ACC112 (cell line): ENCODE measurements around the gene HCRT.
"Not testable (repeated sequence)": the region's sequence is repeated elsewhere in the genome, so short reads cannot be mapped to it uniquely, and the experiment has no call there.

Experiments used
- H2AFZ ChIP-seq: fragments of 200-600 bp; sonication (generic); one replicate; pipeline ENCODE4 v1.6.0; 2017; ENCODE audit warnings: antibody characterized with exemption, low read length; ENCODE audit not compliant: unreplicated experiment
- H3K27ac ChIP-seq: fragments of 200-600 bp; sonication (generic); 2 replicates; pipeline ENCODE4 v1.5.1; 2014; ENCODE audit warnings: low read depth, mild to moderate bottlenecking, antibody characterized with exemption, low read length, moderate library complexity
- H3K27me3 ChIP-seq: fragments of 200-600 bp; sonication (generic); 2 replicates; pipeline ENCODE4 v1.6.1; 2014; ENCODE audit warnings: mild to moderate bottlenecking, antibody characterized with exemption, low read length, moderate library complexity, mixed read lengths; ENCODE audit not compliant: insufficient read depth
- H3K36me3 ChIP-seq: fragments of 200-600 bp; sonication (generic); 2 replicates; pipeline ENCODE4 v1.6.1; 2016; ENCODE audit warnings: mild to moderate bottlenecking, antibody characterized with exemption, low read length, moderate library complexity, mixed read lengths; ENCODE audit not compliant: insufficient read depth
- H3K4me1 ChIP-seq: fragments of 200-600 bp; sonication (generic); one replicate; pipeline ENCODE4 v1.6.1; 2016; ENCODE audit warnings: low read length, mixed read lengths; ENCODE audit not compliant: insufficient read depth, unreplicated experiment, control insufficient read depth
- H3K4me3 ChIP-seq: fragments of 200-600 bp; sonication (generic); 2 replicates; pipeline ENCODE4 v1.5.1; 2014; ENCODE audit warnings: mild to moderate bottlenecking, low read depth, low read length
- H3K79me2 ChIP-seq: fragments of 200-600 bp; sonication (generic); one replicate; pipeline ENCODE4 v1.6.0; 2016; ENCODE audit warnings: low read length; ENCODE audit not compliant: control insufficient read depth, unreplicated experiment, insufficient read depth

The HCRT gene

GRCh38 chr17:42212382-42212781 is 27.1 kb upstream of the HCRT start:
- Histone ChIP-seq H3K36me3 (peaks cover 10% of the 10 kb centered on the region; the same call in 1 of the 2 replicates), H3K27me3 (no peaks in the 10 kb centered on the region), H3K79me2 (no peaks in the 10 kb centered on the region), H3K4me3 (no peak overlapping the region), H3K4me1 (no peaks in the 10 kb centered on the region), H2AFZ (no peak overlapping the region), H3K27ac (no peak overlapping the region)

- not testable (repeated sequence) for H3K79me2 ChIP-seq, H3K4me3 ChIP-seq, H3K4me1 ChIP-seq, H3K27me3 ChIP-seq, H2AFZ ChIP-seq, H3K27ac ChIP-seq
- H3K36me3 ChIP-seq: peaks cover 10% of the 10 kb centered on the region; the same call in 1 of the 2 replicates
Observed at GRCh38 chr17:42211921-42212341, 26.7 kb upstream of the HCRT start.

GRCh38 chr17:42210046-42210445 is 24.8 kb upstream of the HCRT start:
- Histone ChIP-seq H3K4me1 (no peaks in the 10 kb centered on the region), H3K36me3 (peaks cover 10% of the 10 kb centered on the region; the same call in 1 of the 2 replicates), H3K27me3 (no peaks in the 10 kb centered on the region), H3K27ac (no peak overlapping the region), H3K4me3 (no peak overlapping the region), H2AFZ (no peak overlapping the region), H3K79me2 (no peaks in the 10 kb centered on the region)

GRCh38 chr17:42206153-42206612 is 20.9 kb upstream of the HCRT start:
- not testable (repeated sequence) for H2AFZ ChIP-seq, H3K27me3 ChIP-seq, H3K79me2 ChIP-seq, H3K4me3 ChIP-seq, H3K27ac ChIP-seq, H3K36me3 ChIP-seq
- peaks cover 10% of the 10 kb centered on the region for H3K4me1 ChIP-seq

- Histone ChIP-seq H2AFZ (no peak overlapping the region), H3K27me3 (no peaks in the 10 kb centered on the region), H3K27ac (peak overlapping the region; percentile 50; the same call in 1 of the 2 replicates), H3K36me3 (no peaks in the 10 kb centered on the region), H3K4me3 (no peak overlapping the region), H3K79me2 (no peaks in the 10 kb centered on the region), H3K4me1 (peaks cover 10% of the 10 kb centered on the region)
Observed at GRCh38 chr17:42203354-42203753, 18.1 kb upstream of the HCRT start.

GRCh38 chr17:42202696-42203095 is 17.4 kb upstream of the HCRT start:
- Histone ChIP-seq H3K4me1 (peaks cover 10% of the 10 kb centered on the region), H2AFZ (no peak overlapping the region), H3K79me2 (no peaks in the 10 kb centered on the region), H3K27me3 (no peaks in the 10 kb centered on the region), H3K4me3 (no peak overlapping the region), H3K36me3 (no peaks in the 10 kb centered on the region), H3K27ac (peak overlapping the region; percentile 50; the same call in 1 of the 2 replicates)

GRCh38 chr17:42202159-42202558 is 16.9 kb upstream of the HCRT start:
- H3K4me1 ChIP-seq: peaks cover 10% of the 10 kb centered on the region
- no peaks in the 10 kb centered on the region for H3K36me3 ChIP-seq
- peak overlapping the region; percentile 16; the same call in 1 of the 2 replicates for H3K27ac ChIP-seq
- no peak overlapping the region for H3K4me3 ChIP-seq
- no peaks in the 10 kb centered on the region for H3K27me3 ChIP-seq
- H2AFZ ChIP-seq: no peak overlapping the region
- H3K79me2 ChIP-seq: no peaks in the 10 kb centered on the region

- H3K4me3 ChIP-seq: no peak overlapping the region
- no peak overlapping the region for H3K27ac ChIP-seq
- H3K36me3 ChIP-seq: no peaks in the 10 kb centered on the region
- no peaks in the 10 kb centered on the region for H3K27me3 ChIP-seq
- H2AFZ ChIP-seq: no peak overlapping the region
- H3K4me1 ChIP-seq: peaks cover 10% of the 10 kb centered on the region
- H3K79me2 ChIP-seq: no peaks in the 10 kb centered on the region
Observed at GRCh38 chr17:42201458-42201772, 16.2 kb upstream of the HCRT start.

- no peaks in the 10 kb centered on the region for H3K79me2 ChIP-seq
- no peaks in the 10 kb centered on the region for H3K27me3 ChIP-seq
- no peaks in the 10 kb centered on the region for H3K36me3 ChIP-seq
- peaks cover 10% of the 10 kb centered on the region for H3K4me1 ChIP-seq
- no peak overlapping the region for H3K4me3 ChIP-seq
- H3K27ac ChIP-seq: no peak overlapping the region
- H2AFZ ChIP-seq: no peak overlapping the region
Observed at GRCh38 chr17:42200706-42201457, 15.6 kb upstream of the HCRT start.

GRCh38 chr17:42199416-42200011 is 14.3 kb upstream of the HCRT start:
- Histone ChIP-seq H3K4me1 (peaks cover 10% of the 10 kb centered on the region), H3K27ac (no peak overlapping the region), H2AFZ (no peak overlapping the region)

GRCh38 chr17:42198897-42199296 is 13.6 kb upstream of the HCRT start:
- H2AFZ ChIP-seq: no peak overlapping the region
- no peak overlapping the region for H3K27ac ChIP-seq

More at GRCh38 chr17:42199416-42200011, 14.3 kb upstream of the HCRT start:
- H3K79me2 ChIP-seq: no peaks in the 10 kb centered on the region
- no peaks in the 10 kb centered on the region for H3K27me3 ChIP-seq
- H3K4me3 ChIP-seq: no peak overlapping the region
- H3K36me3 ChIP-seq: no peaks in the 10 kb centered on the region

More at GRCh38 chr17:42198897-42199296, 13.6 kb upstream of the HCRT start:
- Histone ChIP-seq H3K4me3 (no peak overlapping the region), H3K36me3 (no peaks in the 10 kb centered on the region), H3K27me3 (no peaks in the 10 kb centered on the region), H3K79me2 (no peaks in the 10 kb centered on the region), H3K4me1 (peaks cover 10% of the 10 kb centered on the region)
